Stimulated activated CD8-positive, alpha-beta memory T cell treated with anti-CD3 and anti-CD28 coated beads, Interleukin-4, amount 100 ng/mL, for 4 hours (primary cell): ENCODE data around the gene AKR1A1.
A peak's percentile ranks its signal among the peaks of the same experiment; 100 is the strongest.
"Not testable (repeated sequence)": the region's sequence is repeated elsewhere in the genome, so short reads cannot be mapped to it uniquely, and the experiment has no call there.

Experiments
- DNase-seq, 2 donors: peaks; one replicate each; pipeline ENCODE4 v3.0.0-alpha.2; 2020; ENCODE audit warnings: low read depth in 2 of 2, low spot score in 1 of 2

Gene AKR1A1

DNA sequence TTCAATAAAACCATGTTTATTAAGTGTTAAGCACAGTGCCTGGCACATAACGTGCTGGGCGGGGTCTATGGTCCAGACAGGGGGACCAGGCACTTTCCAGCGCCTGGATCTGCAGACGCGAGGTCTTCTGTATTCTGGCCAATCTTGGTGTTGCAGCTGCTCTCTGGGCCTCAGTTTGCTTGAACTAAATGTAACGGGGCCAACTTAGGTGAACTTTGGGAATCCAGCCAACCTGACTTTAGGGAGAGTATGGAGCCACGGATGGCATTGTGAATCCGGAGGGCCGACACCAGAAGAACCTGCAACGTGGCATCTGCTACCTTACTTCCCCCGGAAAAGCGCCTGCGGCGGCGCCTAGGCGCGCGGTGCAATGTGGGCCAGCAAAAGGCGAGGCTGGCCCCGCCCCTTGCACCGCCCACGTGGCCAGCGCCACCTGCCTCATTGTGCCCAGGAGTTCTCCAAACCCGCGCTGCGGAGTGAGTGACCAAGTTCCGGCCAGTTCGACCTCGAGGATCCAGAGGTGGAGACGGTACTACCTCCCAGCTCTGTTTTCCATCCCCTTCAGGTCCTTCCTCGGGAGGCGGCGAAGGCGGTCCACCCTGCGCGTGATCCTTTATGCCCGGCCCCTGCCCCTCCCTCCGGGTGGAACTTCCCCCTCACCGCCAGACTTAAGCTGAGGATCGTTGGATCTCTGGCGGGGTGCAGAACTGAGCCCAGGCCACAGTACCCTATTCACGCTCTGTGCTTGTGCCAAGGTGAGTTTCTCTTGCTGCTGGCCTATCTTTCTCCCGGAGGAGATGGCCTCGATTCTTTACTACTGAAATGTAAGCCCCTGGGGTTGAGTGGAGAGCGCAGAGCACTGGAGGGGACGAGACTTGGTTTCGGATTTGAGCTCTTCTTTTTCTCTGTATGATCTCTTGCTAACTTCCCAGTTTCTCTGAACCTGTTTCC lies at the start of gene AKR1A1:
Gene AKR1A1, plus strand, starts transcription at position 426 of the 951 bp plus-strand sequence. CDS start 10,969 bp downstream, outside the sequence.
- peak; percentile 72 to 73 for DNase-seq

DNA sequence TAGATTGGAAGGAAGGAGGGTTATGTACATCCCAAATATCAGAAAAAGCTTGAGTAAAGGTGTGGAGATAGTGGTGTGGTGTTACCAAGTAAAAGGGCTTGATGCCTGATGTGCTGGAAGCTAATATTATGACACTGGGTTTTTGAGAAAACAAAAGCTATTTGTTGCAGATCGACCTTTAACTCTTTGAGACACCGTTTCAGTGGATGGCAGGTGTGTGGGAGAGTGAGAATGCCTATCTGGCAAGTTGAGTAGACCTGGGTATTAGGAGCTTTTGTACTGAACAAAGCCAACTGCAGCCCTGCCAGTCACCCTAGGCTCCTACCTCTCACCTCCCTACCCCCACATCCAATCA lies 49.1 kb upstream of the AKR1A1 start:
- DNase-seq = no peak

DNA sequence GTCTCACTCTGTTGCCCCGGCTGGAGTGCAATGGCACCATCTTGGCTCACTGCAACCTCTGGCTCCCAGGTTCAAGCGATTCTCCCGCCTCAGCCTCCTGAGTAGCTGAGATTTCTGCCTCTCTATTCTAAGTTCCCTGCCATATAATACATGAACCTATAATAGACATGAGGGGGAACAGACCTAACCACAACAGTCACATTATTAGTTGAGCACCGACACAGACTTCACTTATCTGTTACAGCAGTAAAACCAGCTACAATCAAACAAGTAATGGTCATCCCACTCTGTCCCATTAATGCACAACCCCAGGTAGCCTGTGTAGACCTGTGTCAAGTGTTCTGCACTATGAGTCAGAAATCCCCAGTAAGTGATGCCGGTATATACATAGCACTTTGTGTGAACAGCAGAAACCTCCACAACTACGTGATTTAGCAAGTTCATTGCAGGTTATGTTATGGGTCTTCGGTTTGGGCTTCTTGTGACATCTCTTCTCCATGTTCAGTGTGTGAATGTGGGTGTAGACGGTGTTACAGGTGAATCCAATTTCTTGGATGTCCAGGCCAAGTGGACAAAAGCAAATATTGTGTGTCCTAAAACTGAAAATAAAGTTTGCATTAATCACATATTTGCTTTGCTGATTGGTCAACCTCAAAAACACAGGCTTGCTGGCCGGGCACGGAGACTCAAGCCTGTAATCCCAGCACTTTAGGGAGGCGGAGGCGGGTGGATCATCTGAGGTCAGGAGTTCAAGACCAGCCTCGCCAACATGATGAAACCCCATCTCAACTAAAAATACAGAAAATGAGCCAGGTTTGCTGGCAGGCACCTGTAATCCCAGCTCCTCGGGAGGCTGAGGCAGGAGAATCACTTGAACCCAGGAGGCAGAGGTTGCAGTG lies 46.9 kb upstream of the AKR1A1 start:
- no peak for DNase-seq

DNA sequence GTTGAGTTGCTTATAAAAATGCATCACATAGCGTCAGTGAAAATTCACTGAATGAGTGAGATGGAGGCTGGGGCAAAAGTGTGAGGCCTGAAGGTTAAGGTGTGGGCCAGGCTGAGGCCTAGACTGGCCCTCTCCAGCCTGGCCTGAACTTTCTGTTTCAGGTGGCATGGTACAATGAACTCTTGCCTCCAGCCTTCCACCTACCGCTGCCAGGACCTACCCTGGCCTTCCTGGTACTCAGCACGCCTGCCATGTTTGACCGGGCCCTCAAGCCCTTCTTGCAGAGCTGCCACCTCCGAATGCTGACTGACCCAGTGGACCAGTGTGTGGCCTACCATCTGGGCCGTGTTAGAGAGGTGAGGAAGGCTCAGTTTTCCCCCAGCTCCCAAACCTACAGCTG lies 43.4 kb upstream of the AKR1A1 start:
- DNase-seq = no peak

DNA sequence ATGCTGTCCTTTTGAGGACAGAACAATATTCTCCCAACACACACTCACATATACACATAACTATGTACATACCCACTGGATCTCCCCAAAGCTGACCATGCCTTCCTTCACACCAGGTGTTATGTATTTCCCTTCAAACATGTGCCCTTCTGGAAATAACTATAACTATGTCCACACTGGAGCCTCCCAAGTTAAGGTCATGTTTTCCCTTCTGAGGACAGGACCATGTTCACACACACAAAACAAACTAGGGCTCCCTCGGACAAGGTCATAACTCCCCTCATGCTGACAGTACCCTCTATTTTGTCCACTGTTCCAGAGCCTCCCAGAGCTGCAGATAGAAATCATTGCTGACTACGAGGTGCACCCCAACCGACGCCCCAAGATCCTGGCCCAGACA lies 42.7 kb upstream of the AKR1A1 start:
- no peak for DNase-seq

DNA sequence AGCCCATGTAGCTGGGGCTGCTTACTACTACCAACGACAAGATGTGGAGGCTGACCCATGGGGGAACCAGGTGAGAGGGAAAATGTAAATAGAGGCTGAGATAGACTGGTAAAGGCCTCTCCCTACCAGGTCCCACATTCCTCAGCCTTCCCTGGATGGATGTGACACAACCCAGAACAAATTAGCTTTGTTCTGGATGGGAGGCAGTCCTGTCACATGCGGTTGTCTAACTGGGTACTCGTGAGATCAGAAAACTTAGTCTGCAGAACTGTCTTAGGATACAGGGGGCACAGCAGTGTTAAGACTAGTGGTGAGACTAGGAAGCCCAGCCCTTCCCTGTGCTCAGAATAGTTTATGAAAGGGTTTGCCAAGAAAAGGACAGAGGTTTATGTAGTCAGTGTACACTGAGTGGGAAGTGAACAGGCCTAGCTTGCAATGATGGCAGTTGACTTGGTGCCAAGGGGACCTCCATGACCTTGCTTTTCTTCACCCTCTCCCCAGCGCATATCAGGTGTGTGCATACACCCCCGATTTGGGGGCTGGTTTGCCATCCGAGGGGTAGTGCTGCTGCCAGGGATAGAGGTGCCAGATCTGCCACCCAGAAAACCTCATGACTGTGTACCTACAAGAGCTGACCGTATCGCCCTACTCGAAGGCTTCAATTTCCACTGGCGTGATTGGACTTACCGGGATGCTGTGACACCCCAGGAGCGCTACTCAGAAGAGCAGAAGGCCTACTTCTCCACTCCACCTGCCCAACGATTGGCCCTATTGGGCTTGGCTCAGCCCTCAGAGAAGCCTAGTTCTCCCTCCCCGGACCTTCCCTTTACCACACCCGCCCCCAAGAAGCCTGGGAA lies 42.1 kb upstream of the AKR1A1 start:
- no peak for DNase-seq

DNA sequence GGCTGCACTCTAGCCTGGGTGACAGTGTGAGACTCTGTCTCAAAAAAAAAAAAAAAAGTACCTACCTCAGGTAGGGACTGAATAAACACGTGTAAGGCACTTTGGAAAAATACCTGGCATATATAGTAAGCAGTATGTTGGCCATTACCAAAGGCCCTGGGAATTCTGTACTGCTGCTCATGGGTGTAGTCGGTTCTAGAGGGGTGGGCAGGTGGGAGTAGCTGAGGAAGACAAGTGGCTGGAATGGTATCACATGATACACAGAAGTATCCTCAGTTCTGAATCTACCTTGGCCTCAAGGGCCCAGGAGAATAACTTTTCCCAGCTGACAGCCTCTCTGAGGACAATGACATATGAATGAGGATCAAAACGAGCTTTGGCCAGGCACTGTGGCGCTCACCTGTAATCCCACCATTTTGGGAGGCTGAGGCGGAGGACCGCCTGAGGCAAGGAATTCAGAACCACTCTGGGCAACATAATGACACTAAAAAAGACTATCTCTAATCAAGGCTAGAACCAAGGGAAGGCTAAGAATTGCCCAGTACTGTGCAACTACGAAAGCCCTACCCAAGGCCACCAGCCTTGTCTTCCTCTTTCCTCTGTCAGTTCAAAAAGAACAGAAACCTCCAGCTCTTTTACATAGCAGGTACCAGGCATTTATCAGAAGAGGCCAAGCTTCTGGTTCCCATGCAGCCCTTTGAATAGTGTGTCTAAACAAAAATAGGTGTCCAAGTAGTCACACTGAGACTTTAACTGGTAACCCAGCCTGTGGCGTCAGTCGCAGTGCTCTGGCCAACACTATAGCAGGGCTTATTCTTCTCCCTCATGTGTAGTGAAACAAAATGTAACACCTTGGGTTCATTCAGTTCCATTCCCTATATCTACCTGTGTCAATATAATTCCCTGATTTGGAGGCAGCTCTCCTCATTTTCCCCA lies 40.3 kb upstream of the AKR1A1 start:
- no peak for DNase-seq

DNA sequence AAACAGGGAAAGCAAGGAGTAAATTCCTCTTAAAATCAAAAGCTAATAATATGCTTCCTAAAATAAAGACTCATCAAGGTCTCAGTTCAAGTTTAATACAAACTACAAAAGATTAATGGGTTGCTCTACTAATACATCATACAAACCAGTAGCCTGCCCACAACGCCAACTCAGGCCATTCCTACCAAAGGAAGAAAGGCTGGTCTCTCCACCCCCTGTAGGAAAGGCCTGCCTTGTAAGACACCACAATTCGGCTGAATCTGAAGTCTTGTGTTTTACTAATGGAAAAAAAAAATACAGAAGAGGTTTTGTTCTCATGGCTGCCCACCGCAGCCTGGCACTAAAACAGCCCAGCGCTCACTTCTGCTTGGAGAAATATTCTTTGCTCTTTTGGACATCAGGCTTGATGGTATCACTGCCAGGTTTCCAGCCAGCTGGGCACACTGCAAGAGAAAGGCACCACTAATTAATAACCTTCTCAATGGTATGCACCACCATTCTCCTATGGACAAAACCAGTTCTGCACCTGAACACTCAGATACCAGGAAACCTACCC lies 39.6 kb upstream of the AKR1A1 start:
- no peak for DNase-seq

DNA sequence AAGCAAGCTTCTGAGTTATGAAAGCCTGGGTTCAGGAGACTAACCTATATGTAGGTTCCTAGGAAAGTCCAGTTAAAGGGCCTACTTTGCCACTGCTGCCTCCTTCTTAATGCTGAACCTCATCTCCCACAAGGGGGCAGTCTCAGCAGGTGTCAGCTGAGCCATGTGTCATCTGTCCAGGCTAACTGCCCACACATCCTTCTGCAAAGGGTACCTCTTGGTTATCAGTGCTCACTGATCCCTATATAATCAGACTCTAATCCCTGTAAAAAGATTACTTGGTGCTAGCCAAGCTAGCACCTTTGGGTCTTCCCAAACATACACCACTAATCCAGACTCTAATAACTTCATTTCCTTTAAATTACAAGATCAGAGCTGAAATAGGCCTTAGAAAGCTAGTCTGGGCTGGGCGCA lies 38.0 kb upstream of the AKR1A1 start:
- peak in 1 of 2 donors; percentile 20 for DNase-seq

DNA sequence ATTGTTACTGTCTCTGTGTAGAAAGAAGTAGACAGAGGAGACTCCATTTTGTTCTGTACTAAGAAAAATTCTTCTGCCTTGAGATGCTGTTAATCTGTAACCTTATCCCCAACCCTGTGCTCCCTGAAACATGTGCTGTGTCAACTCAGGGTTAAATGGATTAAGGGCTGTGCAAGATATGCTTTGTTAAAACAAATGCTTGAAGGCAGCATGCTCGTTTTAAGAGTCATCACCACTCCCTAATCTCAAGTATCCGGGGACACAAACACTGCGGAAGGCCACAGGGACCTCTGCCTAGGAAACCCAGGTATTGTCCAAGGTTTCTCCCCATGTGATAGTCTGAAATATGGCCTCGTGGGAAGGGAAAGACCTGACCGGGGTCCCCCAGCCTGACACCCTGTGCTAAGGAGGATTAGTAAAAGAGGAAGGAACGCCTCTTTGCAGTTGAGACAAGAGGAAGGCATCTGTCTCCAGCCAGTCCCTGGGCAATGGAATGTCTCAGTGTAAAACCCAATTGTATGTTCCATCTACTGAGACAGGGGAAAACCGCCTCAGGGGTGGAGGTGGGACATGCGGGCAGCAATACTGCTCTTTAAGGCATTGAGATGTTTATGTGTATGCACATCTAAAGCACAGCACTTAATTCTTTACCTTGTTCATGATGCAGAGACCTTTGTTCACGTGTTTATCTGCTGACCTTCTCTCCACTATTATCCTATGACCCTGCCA lies 36.9 kb upstream of the AKR1A1 start:
- DNase-seq = not testable (repeated sequence)

DNA sequence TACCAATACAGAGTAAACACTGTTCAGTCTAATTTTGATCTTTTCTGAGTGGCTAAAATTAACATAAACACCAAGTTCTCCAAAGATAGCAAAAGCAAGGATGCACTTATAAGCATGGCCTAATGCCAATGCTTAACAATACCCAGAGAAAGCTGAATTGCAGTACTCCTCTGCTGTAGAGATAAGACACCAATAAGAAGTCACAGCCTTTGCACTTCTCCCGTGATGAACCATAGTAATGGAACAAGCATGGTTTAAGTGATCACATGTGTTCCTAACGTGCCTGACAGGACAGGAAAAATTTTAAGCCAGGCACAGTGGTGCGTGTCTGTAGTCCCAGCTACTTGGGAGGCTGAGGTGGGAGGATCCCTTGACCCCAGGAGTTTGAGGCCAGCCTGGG lies 34.6 kb upstream of the AKR1A1 start:
- no peak for DNase-seq

DNA sequence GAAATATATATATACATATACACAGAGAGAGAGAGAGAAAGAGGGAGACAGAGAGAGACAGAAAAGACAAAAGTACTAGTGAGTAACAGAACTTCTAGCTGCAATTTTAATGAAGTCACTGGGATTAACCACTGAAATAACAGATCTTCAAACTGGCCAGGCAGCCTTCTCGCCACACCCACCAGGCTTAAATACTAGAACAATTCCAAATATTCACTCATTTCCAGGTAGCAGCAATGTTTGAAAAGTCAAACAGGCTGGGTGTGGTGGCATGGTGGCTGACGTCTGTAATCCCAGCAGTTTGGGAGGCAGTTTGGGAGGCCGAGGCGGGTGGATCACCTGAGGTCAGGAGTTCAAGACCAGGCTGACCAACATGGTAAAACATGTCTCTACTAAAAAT lies 34.2 kb upstream of the AKR1A1 start:
- DNase-seq = no peak

DNA sequence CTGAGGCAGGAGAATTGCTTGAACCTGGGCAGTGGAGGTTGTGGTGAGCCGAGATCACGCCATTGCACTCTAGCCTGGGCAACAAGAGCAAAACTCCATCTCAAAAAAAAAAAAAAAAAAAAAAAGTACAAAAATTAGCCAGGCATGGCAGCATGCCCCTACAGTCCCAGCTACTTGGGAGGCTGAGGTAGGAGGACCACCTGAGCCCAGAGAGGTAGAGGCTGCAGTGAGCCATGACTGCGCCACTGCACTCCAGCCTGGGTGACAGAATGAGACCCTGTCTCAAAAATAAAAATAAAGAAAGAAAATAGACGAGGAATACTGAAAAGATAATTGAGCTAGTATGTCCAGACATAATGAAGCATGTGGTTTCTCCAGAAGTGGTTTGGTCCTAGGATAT lies 32.3 kb upstream of the AKR1A1 start:
- not testable (repeated sequence) for DNase-seq

DNA sequence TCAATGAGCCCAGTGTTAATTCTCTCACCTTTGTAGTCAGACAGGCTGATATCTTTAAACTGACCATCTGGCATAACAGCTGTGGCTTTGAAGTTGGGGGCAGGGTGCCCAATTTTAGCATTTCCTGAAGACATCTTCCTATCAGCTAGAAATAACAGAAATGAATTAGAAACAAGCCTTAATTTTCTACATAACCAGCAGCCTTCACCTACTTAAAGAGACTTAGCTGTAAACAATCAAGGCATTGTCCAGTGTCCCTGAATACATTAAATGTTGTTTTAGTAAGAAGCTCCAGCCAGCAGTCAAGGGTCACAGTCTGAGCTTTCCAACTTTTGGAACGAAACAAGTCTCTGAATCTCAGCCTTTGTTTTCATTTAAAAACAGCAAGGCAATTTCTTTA lies 31.7 kb upstream of the AKR1A1 start:
- no peak for DNase-seq

DNA sequence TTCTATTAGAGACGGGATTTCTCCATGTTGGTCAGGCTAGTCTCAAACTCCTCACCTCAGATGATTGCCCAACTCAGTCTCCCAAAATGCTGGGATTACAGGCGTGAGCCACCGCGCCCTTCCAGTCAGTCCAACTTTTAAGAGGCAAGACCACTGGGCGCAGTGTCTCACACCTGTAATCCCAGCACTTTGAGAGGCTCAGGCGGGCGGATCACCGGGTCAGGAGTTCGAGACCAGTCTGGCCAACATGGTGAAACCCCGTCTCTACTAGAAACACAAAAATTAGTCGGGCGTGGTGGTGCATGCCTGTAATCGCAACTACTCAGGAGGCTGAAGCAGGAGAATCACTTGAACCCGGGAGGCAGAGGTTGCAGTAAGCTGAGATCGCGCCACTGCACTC lies 30.9 kb upstream of the AKR1A1 start:
- DNase-seq = not testable (repeated sequence)

DNA sequence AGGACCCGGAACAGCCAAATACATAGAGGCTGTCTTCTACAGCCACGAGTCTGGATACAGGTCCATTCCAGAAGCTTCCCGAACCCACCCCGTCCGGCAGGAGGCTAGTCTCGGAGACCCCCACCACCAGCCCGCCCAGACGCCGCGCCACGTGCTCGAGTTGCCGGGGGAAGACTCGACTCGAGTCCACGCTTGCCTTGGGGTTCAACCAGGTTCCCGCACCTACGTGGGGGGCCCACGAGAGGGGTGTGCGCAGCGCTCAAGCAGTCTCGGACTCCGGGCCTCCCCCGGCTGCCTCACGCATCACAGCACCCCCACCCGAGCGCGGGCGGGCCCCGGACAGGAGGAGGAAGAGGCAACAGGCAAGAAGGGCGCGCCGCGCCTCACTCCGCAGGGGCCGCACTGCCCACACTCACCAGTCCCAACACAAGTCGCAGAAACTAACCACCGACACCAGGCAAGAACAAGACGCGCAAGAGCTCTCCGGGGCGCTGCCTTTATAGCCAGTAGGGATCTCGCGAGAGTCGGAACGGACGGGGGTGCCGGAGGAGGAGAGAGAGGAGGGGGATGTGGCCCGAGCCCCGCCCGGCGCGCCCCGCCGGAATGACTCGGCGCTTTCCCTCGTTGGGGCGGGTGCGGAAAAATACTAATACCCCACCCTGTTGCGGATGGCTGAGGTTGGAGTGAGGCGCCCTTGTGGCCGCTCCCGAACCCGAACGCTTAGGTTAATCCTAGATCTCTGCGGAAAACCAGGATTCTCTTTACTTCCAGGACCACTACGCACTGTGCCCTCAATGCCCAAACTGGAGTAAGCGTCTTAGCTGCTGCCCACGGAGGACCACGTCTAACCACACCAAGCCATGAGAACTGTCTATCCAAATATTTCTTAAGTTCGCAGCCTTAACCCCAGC lies 29.0 kb upstream of the AKR1A1 start, which contains the start of gene PRDX1:
Gene PRDX1, minus strand, starts transcription at position 472 of the 911 bp plus-strand sequence. CDS start 2,841 bp downstream, outside the sequence.
- DNase-seq = peak; percentile 92 to 96

DNA sequence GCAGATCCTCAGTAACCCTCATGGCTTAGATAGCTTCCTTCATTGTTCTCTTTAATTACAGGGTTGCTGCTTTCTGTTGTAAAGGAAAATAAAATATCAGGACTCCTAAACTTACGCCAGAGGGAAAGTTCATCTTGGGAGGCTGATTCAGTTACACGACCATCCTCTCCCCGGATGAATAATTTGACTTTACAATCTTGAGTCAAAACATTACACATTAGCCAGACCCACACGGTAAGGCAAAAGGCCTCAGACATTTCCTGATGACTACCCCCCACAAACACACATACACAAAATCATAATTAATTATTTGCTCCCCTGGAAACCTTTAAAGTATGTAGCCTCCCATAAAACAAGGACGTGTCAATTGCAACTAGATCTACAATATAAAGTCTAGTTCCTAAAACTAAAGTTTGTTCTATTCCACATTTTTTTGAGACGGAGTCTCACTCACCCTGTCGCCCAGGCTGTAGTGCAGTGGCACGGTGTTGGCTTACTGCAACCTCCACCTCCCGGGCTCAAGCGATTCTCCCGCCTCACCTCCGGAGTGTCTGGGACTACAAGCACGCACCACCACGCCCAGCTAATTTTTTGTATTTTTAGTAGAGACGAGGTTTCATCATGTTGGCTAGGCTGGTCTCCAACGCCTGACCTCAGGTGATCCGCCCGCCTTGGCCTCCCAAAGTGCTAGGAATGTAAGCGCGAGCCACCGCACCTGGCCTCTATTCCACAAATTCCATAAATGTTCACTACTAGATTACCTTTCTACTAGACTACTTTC lies 28.1 kb upstream of the AKR1A1 start:
- no peak for DNase-seq
